Mucosa of stomach (tissue), 1 donor: Measurements from ENCODE around the gene BUD31.

Experiments
- H3K27me3 ChIP-seq: one replicate; pipeline ENCODE4 v1.7.0; 2013; ENCODE audit warnings: mild to moderate bottlenecking, low read length; ENCODE audit not compliant: control insufficient read depth, insufficient read depth
- H3K36me3 ChIP-seq: one replicate; pipeline ENCODE4 v1.7.0; 2013; ENCODE audit warnings: low read length; ENCODE audit not compliant: control insufficient read depth, insufficient read depth
- H3K4me1 ChIP-seq: one replicate; pipeline ENCODE4 v1.7.0; 2013; ENCODE audit warnings: mild to moderate bottlenecking, low read length; ENCODE audit not compliant: control insufficient read depth, insufficient read depth
- H3K4me3 ChIP-seq: one replicate; pipeline ENCODE4 v1.7.0; 2013; ENCODE audit warnings: low read length
- H3K9ac ChIP-seq: one replicate; pipeline ENCODE4 v1.7.0; 2013; ENCODE audit warnings: mild to moderate bottlenecking, low read length, moderate library complexity
- H3K9me3 ChIP-seq: one replicate; pipeline ENCODE4 v1.7.0; 2013; ENCODE audit warnings: mild to moderate bottlenecking, low read length, moderate library complexity; ENCODE audit not compliant: control insufficient read depth
- donor health status: Pancreatic carcinoma.

Gene BUD31

DNA sequence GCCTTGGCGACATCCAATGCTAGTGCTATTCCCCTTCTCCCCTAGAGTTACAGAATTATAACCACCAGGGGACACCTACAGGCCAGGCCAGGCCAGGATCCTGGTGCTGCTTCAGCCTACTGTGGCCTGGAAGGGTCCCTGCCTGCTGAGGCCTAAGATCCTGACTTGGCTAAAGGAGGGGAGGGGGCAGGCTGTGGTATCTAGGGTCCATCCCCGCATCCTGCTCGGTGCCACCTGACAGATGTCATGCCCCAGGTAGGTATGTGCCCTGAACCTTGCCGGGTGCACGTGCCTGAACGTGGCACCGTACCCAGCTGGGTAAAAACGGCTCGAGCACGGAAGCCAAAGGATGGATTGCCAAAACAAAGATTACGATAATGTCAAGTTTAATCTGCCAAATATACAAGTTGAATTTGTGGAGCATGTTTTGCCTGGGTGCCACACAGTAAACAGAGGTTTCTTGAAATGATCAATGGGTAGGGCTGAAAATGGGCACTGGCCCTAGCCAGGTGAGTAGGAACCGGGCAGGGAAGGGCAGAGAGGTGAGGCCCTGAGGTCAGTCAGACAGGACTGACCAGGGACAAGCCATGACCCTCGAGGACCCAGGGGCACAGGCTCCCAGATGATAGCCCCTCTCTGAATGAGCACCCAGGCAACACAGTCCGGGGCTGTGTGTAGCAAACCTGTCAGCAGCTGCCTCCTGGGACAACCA is 13.0 kb upstream of the BUD31 start:
- Histone ChIP-seq H3K36me3 (peaks cover 17% of the 10 kb centered on the region), H3K4me1 (peaks cover 21% of the 10 kb centered on the region), H3K9me3 (no peaks in the 10 kb centered on the region), H3K9ac (no peak overlapping the region), H3K27me3 (no peaks in the 10 kb centered on the region), H3K4me3 (no peak overlapping the region)

DNA sequence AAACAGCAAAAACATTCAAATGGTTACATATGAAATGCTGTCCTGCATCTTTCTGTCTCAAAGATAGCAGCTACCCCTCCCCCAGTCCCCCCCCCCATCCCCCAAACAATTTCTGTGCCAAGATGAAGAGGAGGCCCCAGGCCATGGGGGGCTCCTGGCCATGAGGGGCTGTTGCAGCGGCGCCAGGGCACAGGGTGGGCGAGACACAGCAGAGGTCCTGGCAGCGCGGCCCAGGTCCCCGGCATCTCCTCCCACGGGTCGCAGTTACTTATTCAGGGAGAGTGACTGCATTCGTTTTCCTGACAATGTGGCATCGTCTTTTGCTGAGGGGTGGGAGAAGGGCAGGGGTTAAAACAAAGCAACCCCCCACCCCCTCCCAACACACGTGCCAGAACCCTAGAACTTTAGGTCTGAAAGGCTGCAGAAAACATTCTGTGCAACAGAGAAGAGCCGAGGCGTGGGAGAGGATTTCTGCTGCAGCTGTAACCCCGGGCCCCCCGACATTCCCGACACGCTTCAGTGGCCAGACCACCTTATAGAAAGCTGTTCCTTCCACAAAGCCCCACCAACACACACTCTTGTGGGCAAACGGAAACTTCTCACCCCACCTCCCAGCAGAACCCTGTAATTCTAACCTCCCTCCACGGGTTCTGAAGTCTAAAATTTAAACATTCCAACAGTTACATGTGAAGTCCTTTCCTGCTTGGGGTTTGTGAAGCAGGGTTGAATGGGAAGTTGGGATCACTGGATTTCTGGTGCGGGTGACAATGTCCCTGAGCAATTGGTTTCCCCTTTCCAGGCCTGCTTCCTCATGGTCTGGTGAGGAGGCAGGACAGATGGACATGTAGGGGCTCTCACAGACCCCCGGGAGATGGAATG is 12.1 kb upstream of the BUD31 start:
- Histone ChIP-seq H3K4me1 (peaks cover 21% of the 10 kb centered on the region), H3K9me3 (no peaks in the 10 kb centered on the region), H3K27me3 (no peaks in the 10 kb centered on the region), H3K36me3 (peaks cover 17% of the 10 kb centered on the region), H3K9ac (no peak overlapping the region), H3K4me3 (no peak overlapping the region)

DNA sequence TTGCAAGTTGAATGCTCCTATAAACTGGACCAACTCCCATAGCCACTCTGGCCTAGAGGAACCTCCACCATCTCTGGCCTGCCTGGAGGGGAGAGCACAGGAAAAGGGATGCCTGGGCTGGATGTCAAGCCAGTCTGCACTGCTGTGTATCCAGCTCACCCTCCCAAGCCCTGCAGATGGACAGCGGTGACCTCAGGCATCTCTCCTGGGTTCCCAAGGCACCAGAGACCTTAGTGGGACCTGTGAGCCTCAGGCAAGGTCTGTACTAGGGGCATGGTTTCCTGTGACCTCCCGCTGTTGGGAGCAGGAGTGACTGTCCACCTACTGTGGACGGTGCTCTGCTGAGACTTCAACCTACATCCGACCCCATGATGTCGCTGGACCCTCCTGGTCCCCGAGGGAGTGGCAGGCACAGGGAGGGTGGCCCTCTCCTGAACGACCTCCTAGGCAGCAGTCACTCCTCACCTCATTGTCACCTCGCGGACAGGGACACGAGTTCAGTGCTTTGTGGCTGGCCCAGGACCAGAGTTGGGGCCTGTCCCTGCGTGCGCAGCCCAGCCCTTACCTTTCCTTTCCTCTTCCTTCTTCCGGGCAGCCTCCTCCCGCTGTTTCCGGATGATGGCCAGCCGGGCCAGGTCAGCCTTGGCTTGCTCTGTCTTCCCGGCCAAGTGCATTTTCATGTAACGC is 11.3 kb upstream of the BUD31 start:
- Histone ChIP-seq H3K27me3 (no peaks in the 10 kb centered on the region), H3K36me3 (peaks cover 17% of the 10 kb centered on the region), H3K4me3 (no peak overlapping the region), H3K9me3 (no peaks in the 10 kb centered on the region), H3K4me1 (peaks cover 14% of the 10 kb centered on the region), H3K9ac (no peak overlapping the region)

DNA sequence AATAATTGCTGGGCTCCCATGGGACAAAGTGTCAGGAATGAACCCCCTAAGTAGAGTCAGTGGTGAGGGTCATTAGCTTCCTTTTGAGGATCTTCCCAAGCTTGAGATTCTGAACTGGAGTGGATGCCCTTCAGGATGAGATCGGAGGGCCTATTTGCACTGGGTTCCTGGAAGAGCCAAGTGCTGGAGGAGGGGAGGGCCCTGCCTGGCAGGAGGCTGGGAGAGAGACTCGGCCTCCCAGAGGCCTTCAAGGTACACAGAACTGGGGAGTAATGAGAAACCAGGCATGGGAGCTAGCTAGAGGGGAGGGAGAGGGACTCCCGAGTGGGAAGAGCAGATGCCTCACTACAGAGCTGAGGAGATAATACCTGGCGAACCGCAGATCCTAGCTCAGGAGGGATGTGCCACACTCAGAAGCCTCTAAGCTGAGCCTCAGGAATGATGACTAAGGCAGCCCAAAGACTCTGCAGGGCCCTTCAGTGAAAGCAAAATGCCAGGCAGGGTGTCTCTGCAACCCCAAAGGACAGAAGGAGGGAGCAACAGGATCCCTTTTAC is 9.8 kb upstream of the BUD31 start:
- no peaks in the 10 kb centered on the region for H3K9me3 ChIP-seq
- H3K27me3 ChIP-seq: no peaks in the 10 kb centered on the region
- no peaks in the 10 kb centered on the region for H3K4me1 ChIP-seq
- no peak overlapping the region for H3K4me3 ChIP-seq
- peaks cover 17% of the 10 kb centered on the region for H3K36me3 ChIP-seq
- no peak overlapping the region for H3K9ac ChIP-seq

DNA sequence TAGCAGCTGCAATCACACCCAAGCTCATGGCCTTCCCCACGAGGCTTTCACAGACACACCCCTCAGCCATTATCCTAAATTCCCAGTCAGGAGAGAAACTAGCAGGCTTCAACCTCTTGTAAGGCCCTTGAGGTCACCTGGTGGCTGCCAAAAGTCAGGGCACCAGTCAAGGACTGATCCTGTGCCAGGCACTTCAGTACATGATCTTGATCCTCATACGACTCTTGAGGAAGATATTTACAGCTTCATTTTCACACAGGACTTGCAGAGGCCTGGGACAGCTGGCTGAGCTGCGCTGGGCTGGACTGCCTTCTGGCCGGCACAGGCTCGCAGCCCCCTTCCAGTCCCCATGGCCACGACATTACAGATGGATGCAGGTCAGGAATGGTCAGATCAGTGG is 9.2 kb upstream of the BUD31 start:
- no peaks in the 10 kb centered on the region for H3K4me1 ChIP-seq
- no peak overlapping the region for H3K9ac ChIP-seq
- H3K4me3 ChIP-seq: no peak overlapping the region
- no peaks in the 10 kb centered on the region for H3K9me3 ChIP-seq
- H3K36me3 ChIP-seq: peaks cover 17% of the 10 kb centered on the region
- H3K27me3 ChIP-seq: no peaks in the 10 kb centered on the region

DNA sequence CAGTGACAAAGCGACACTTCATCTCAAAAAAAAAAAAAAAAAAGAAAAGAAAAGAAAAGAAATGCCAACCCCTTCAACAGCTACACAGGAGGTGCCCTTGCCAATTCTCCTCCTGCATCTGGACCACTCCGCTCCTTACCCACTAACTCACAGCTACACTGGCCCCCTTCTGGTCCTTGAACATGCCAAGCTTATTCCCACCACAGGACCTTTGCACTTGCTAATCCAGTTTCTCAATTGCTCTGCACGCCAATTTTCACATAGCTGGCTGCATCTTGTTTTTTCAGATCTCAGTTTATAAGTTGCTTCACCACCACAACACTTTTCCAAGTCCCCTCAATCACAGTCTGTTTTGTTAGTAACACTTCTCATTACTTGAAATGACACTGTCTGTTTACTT is 5.9 kb upstream of the BUD31 start:
- Histone ChIP-seq H3K9me3 (no peaks in the 10 kb centered on the region), H3K9ac (no peak overlapping the region), H3K4me3 (no peak overlapping the region), H3K27me3 (no peaks in the 10 kb centered on the region), H3K36me3 (peaks cover 8% of the 10 kb centered on the region), H3K4me1 (peaks cover 16% of the 10 kb centered on the region)

DNA sequence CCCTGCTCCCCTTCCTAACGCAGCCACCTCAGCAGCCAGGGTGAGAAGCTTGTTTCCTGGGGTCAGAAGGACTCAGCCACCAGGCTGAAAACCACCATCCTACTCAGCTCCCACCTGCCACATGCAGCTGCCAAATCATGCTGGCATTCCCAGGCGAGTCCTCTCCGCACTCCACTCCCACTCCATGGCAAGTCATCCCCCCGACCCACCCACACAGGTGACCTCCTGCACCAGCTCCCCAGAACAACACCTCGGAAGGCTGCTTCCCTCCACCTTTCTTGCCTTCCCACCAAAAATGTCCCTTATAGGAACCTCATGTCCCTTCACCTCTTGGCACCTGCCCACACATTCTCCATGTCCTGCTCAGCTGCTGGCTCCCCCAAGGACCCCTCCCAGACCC is 5.0 kb upstream of the BUD31 start:
- Histone ChIP-seq H3K4me1 (peaks cover 17% of the 10 kb centered on the region), H3K27me3 (no peaks in the 10 kb centered on the region), H3K36me3 (peaks cover 8% of the 10 kb centered on the region), H3K4me3 (no peak overlapping the region), H3K9me3 (no peaks in the 10 kb centered on the region), H3K9ac (no peak overlapping the region)

DNA sequence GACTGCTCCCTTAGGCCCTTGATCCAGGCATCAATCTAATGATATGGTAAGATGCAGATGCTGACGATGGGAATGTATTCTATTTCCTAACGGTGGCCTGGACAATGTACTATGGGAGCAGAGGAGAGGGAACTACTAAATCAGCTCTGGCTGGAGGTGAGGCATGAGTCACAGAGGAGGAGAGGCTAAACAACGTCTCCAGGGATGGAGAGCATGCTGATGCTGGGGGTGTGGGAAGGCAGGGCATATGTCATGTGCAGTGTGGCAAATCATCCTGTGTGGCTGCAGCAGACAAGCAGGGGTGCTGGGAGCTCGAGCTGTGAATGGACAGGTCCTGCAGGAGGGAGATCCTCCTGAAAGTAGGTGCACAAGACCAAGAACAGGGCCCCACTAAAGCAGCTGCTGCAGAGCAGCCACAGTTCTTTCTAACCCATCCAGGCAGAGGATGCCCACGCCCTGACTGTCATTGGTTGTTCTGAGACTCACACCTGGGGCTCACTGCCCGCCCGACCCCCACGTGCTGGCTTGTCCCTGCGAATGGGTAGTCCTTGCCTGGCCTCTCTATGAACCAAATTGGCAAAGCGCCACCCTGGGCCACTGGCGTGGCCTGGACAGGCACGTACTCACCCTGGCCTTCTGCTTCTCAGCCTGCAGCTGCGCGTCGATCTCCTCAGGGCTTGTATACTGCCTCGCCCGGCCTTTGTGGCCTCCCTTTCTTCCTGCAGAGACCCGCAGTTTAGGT is 4.4 kb upstream of the BUD31 start:
- H3K36me3 ChIP-seq: peaks cover 8% of the 10 kb centered on the region
- peaks cover 17% of the 10 kb centered on the region for H3K4me1 ChIP-seq
- H3K4me3 ChIP-seq: no peak overlapping the region
- no peaks in the 10 kb centered on the region for H3K9me3 ChIP-seq
- H3K9ac ChIP-seq: no peak overlapping the region
- H3K27me3 ChIP-seq: no peaks in the 10 kb centered on the region

DNA sequence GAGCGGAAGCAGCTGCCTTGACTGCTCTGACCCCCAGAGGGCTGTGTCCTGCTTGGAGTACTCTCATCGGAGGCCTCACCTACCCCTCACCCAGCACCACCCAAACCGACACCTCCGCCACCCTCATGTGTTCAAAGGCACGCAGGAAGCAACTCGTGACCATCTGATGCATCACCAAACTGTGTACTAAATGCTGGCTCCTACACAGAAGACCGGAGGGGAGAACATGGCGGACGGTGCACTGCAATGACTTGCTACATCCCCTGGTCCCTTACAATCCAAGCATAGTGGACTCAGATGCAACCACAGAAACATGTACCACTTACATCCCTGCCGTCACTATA is 3.8 kb upstream of the BUD31 start:
- Histone ChIP-seq H3K4me3 (no peak overlapping the region), H3K9me3 (no peaks in the 10 kb centered on the region), H3K36me3 (peaks cover 5% of the 10 kb centered on the region), H3K27me3 (no peaks in the 10 kb centered on the region), H3K9ac (no peak overlapping the region), H3K4me1 (peaks cover 22% of the 10 kb centered on the region)

DNA sequence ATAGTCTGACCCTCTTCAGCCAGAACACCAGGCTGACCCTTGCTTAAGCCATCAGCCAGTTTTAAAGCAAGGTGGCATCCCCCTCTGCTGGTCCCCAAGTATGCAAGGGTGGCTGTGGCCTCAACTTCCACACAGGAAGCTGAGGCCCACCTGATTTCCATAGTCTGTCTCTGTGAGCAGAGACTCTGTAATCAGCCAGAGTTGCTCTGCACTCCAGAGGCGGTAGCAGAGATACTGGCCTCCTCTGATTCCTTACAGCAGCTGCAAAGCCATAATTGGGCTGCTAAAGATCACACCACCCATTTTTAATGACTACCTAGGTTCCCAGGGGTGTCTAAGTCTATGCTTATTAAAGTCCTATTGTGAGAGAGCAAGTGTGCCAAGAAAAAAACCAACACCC is 2.2 kb upstream of the BUD31 start:
- Histone ChIP-seq H3K27me3 (no peaks in the 10 kb centered on the region), H3K4me1 (peaks cover 24% of the 10 kb centered on the region), H3K36me3 (no peaks in the 10 kb centered on the region), H3K9ac (peak overlapping the region; percentile 7), H3K9me3 (no peaks in the 10 kb centered on the region), H3K4me3 (no peak overlapping the region)

DNA sequence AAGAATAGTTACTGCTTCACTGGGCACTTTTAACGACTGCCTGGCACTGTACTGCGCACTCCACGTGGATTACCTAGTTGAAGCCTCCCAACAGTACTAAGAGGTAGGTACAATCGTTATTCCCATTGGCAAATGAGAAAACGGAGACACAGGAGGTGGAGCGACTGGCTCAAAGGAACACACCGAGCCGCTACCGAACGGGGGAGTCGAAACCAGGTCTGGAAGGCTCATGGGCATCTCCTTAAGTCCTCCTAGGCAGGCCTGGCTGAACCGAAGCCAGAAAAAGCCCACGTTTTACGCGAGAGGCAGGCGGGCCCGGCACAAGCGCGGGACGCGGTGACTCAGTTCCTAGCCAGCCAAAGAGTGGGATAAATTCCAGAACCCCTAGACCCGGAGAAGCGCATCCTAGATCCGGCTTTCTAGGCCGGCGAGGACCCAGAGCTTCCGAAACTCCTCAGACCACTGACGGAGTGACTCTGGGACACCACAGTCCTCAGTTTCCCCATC is 844 bp upstream of the BUD31 start:
- no peaks in the 10 kb centered on the region for H3K36me3 ChIP-seq
- no peaks in the 10 kb centered on the region for H3K27me3 ChIP-seq
- H3K4me3 ChIP-seq: peak overlapping the region; percentile 97
- H3K9ac ChIP-seq: peak overlapping the region; percentile 93
- H3K9me3 ChIP-seq: no peaks in the 10 kb centered on the region
- H3K4me1 ChIP-seq: peaks cover 24% of the 10 kb centered on the region
